ENCODE results near the gene CEP135. TPM values are rescaled to one million over a fixed set of nuclear protein-coding genes. Genes with fewer than 3 reads are reported as not detected.

Gene CEP135
- total RNA-seq, 1 experiment from 2014 or later = 15.3 TPM

GRCh38 chr4:55967376-55967775 is 18.6 kb downstream of the CEP135 start:
- Histone ChIP-seq H3K27ac (ENCODE audit: low read depth, low read length, poor library complexity, severe bottlenecking) (no peak overlapping the region), H3K36me3 (ENCODE audit: insufficient read depth, low read length, poor library complexity, severe bottlenecking) (no peaks in the 10 kb centered on the region), H3K4me1 (ENCODE audit: insufficient read depth, low read length, poor library complexity, severe bottlenecking) (no peaks in the 10 kb centered on the region), H3K9me3 (ENCODE audit: low read depth, low read length, poor library complexity, severe bottlenecking) (no peaks in the 10 kb centered on the region), H3K27me3 (replicated peaks; ENCODE audit: insufficient read depth, low read depth, low read length, poor library complexity) (no peaks in the 10 kb centered on the region), H3K4me3 (ENCODE audit: low read depth, low read length, poor library complexity, severe bottlenecking) (no peak overlapping the region)
- no peak for TF ChIP-seq EZH2 (IDR thresholded peaks at IDR 0.05; ENCODE audit: borderline replicate concordance, low read depth, low read length, poor library complexity, severe bottlenecking)
- no peak for TF ChIP-seq CTCF (conservative IDR thresholded peaks at IDR 0.05; ENCODE audit: low read depth, low read length)
- no peak for DNase-seq (ENCODE audit: low spot score)
- ChIA-PET POLR2A (ENCODE audit: low non-redundant PET) (no interaction called here), CTCF (no interaction called here)
- intact Hi-C loops (cut with micrococcal nuclease; ENCODE audit: unreplicated experiment) = no loop called here
- BruUV-seq (replicated peaks) = no TSS peak

- Histone ChIP-seq H3K4me1 (ENCODE audit: insufficient read depth, low read length, poor library complexity, severe bottlenecking) (no peaks in the 10 kb centered on the region), H3K27me3 (replicated peaks; ENCODE audit: insufficient read depth, low read depth, low read length, poor library complexity) (no peaks in the 10 kb centered on the region), H3K9me3 (ENCODE audit: low read depth, low read length, poor library complexity, severe bottlenecking) (no peaks in the 10 kb centered on the region), H3K36me3 (ENCODE audit: insufficient read depth, low read length, poor library complexity, severe bottlenecking) (no peaks in the 10 kb centered on the region), H3K27ac (ENCODE audit: low read depth, low read length, poor library complexity, severe bottlenecking) (no peak overlapping the region), H3K4me3 (ENCODE audit: low read depth, low read length, poor library complexity, severe bottlenecking) (no peak overlapping the region)
- no peak for DNase-seq (ENCODE audit: low spot score)
- ChIA-PET CTCF (no interaction called here), POLR2A (ENCODE audit: low non-redundant PET) (no interaction called here)
- no TSS peak for BruUV-seq (replicated peaks)
- intact Hi-C loops (cut with micrococcal nuclease; ENCODE audit: unreplicated experiment) = no loop called here
- TF ChIP-seq EZH2 (IDR thresholded peaks at IDR 0.05; ENCODE audit: borderline replicate concordance, low read depth, low read length, poor library complexity, severe bottlenecking) = no peak
- TF ChIP-seq CTCF (conservative IDR thresholded peaks at IDR 0.05; ENCODE audit: low read depth, low read length) = no peak
These were observed 24.9 kb downstream of the CEP135 start for GRCh38 chr4:55973650-55974049.

DNA sequence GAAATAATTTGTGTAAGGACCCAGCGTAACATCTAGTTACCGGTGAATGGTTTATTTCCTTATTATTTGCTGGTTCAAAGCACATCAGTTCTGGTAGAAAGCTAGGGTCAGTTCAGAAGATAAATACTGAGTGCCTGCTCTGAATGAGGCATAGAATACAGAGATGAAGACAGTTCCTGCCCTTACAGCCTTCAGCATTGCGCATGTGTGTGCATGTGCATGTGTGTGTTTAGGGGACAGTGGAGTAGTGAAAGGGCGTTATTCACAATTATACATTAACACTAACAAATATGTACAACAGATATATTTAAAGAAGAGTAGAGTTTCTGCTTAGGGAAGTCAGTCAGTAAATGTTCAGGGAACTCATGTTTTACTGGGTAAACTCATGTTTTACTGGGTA is 29.1 kb downstream of the CEP135 start:
- no peaks in the 10 kb centered on the region for H3K4me1 ChIP-seq (ENCODE audit: insufficient read depth, low read length, poor library complexity, severe bottlenecking)
- CTCF ChIA-PET = no interaction called here
- DNase-seq (ENCODE audit: low spot score) = no peak
- POLR2A ChIA-PET (ENCODE audit: low non-redundant PET) = no interaction called here
- no peaks in the 10 kb centered on the region for H3K36me3 ChIP-seq (ENCODE audit: insufficient read depth, low read length, poor library complexity, severe bottlenecking)
- TF ChIP-seq EZH2 (IDR thresholded peaks at IDR 0.05; ENCODE audit: borderline replicate concordance, low read depth, low read length, poor library complexity, severe bottlenecking) = no peak
- no peak for TF ChIP-seq CTCF (conservative IDR thresholded peaks at IDR 0.05; ENCODE audit: low read depth, low read length)
- H3K9me3 ChIP-seq (ENCODE audit: low read depth, low read length, poor library complexity, severe bottlenecking) = no peaks in the 10 kb centered on the region
- intact Hi-C loops (cut with micrococcal nuclease; ENCODE audit: unreplicated experiment) = no loop called here
- H3K27ac ChIP-seq (ENCODE audit: low read depth, low read length, poor library complexity, severe bottlenecking) = no peak overlapping the region
- no peak overlapping the region for H3K4me3 ChIP-seq (ENCODE audit: low read depth, low read length, poor library complexity, severe bottlenecking)
- no TSS peak for BruUV-seq (replicated peaks)
- no peaks in the 10 kb centered on the region for H3K27me3 ChIP-seq (replicated peaks; ENCODE audit: insufficient read depth, low read depth, low read length, poor library complexity)
